Measurements from ENCODE around the gene SMYD3. TPM values are rescaled to one million over a fixed set of nuclear protein-coding genes. Genes with fewer than 3 reads are reported as not detected.
"Not testable (repeated sequence)": the region's sequence is repeated elsewhere in the genome, so short reads cannot be mapped to it uniquely, and the experiment has no call there.

SMYD3 gene
- total and polyA plus RNA-seq, 10 of the 15 experiments (the other 5 are each of a cell fraction or from before 2014, with no cell fraction given): 18.3 to 54.0 (median 24.8) TPM

DNA sequence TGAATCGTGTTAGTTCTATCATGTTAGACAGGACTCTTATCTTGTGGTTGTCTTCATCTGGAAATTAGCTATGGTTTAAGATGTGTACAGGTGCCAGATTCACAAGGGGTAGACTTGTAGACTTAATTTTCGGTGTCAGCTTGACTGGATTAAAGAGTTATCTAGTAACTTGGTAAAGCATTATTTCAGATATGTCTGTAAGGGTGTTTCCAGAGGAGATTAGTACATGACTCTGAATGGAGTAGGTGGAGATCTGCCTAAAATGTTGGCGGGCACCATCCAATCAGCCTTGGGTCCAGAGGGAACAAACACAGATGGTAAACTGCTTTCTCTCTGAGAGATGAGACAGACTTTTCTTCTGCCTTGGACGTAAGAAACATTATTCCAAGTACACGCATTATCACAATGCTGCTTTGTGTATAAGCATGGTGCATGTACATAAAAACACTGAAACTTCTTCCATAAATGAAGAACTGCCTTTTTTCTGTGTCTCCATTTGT, 434.6 kb downstream of the SMYD3 start:
- ChIA-PET SMC1A (ENCODE audit: uncharacterized antibody, unreplicated experiment) (no interaction called here), POLR2A (no interaction called here), CTCF (no interaction called here), RAD21 (ENCODE audit: unreplicated experiment) (no interaction called here)
- FAIRE-seq (no peak), DNase-seq (ENCODE audit: low read depth, low spot score) (no peak), ATAC-seq (no peak)
- Histone ChIP-seq H3K36me3 (ENCODE audit: control insufficient read depth in 2 of 2, insufficient read depth in 2 of 2, low read length in 1 of 2) (no peaks in the 10 kb centered on the region; a peak in 1 of 4 replicates), H3K9me3 (replicated peaks; ENCODE audit: control insufficient read depth, insufficient read depth, low read length) (no peaks in the 10 kb centered on the region), H3K79me2 (ENCODE audit: control insufficient read depth, insufficient read depth, low read length) (no peaks in the 10 kb centered on the region), H3K27me3 (replicated peaks in 1 of 2; ENCODE audit: control insufficient read depth in 2 of 2, insufficient read depth in 2 of 2, low read length in 1 of 2) (no peaks in the 10 kb centered on the region), H3K4me3 (no peak overlapping the region), H2AFZ (ENCODE audit: control insufficient read depth, low read depth, low read length) (no peak overlapping the region), H3K4me2 (ENCODE audit: control insufficient read depth, insufficient read depth) (no peak overlapping the region), H3K9ac (ENCODE audit: control insufficient read depth, insufficient read depth, low read length) (no peak overlapping the region), H4K20me1 (ENCODE audit: control insufficient read depth, insufficient read depth) (no peaks in the 10 kb centered on the region), H3K27ac (ENCODE audit: control insufficient read depth, insufficient read depth) (no peak overlapping the region), H3K4me1 (ENCODE audit: control insufficient read depth, insufficient read depth, low read length) (no peaks in the 10 kb centered on the region)
- intact Hi-C loops (cut with micrococcal nuclease; ENCODE audit: unreplicated experiment): no loop called here
- no TSS peak for BruUV-seq (replicated peaks)
- WGBS (ENCODE audit: insufficient coverage, insufficient replicate concordance, low lambda C conversion rate, missing lambda C conversion rate): 94% methylated on average over 5 of the region's 5 CpGs
- in situ Hi-C loops (cut with MboI): no loop called here
- TF ChIP-seq, protein P1, sequence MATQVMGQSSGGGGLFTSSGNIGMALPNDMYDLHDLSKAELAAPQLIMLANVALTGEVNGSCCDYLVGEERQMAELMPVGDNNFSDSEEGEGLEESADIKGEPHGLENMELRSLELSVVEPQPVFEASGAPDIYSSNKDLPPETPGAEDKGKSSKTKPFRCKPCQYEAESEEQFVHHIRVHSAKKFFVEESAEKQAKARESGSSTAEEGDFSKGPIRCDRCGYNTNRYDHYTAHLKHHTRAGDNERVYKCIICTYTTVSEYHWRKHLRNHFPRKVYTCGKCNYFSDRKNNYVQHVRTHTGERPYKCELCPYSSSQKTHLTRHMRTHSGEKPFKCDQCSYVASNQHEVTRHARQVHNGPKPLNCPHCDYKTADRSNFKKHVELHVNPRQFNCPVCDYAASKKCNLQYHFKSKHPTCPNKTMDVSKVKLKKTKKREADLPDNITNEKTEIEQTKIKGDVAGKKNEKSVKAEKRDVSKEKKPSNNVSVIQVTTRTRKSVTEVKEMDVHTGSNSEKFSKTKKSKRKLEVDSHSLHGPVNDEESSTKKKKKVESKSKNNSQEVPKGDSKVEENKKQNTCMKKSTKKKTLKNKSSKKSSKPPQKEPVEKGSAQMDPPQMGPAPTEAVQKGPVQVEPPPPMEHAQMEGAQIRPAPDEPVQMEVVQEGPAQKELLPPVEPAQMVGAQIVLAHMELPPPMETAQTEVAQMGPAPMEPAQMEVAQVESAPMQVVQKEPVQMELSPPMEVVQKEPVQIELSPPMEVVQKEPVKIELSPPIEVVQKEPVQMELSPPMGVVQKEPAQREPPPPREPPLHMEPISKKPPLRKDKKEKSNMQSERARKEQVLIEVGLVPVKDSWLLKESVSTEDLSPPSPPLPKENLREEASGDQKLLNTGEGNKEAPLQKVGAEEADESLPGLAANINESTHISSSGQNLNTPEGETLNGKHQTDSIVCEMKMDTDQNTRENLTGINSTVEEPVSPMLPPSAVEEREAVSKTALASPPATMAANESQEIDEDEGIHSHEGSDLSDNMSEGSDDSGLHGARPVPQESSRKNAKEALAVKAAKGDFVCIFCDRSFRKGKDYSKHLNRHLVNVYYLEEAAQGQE (IDR thresholded peaks at IDR 0.05; ENCODE audit: low read depth, low read length): no peak
- TF ChIP-seq ATF7 (IDR thresholded peaks at IDR 0.05; ENCODE audit: low read depth): no peak
- TF ChIP-seq KDM1A (IDR thresholded peaks at IDR 0.05; ENCODE audit: borderline replicate concordance): no peak

DNA sequence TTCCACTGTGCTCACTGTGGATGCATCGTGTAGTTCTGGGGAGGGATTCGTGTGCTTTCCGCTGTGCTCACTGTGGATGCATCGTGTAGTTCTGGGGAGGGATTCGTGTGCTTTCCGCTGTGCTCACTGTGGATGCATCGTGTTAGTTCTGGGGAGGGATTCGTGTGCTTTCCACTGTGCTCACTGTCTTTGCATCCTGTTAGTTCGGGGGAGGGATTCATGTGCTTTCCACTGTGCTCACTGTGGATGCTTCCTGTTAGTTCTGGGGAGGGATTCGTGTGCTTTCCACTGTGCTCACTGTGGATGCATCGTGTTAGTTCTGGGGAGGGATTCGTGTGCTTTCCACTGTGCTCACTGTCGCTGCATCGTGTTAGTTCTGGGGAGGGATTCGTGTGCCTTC, 435.1 kb downstream of the SMYD3 start:
- BruUV-seq (replicated peaks); DNase-seq (ENCODE audit: low read depth, low spot score); H3K36me3 ChIP-seq (ENCODE audit: control insufficient read depth in 2 of 2, insufficient read depth in 2 of 2, low read length in 1 of 2); POLR2A ChIA-PET; H3K27ac ChIP-seq (ENCODE audit: control insufficient read depth, insufficient read depth); in situ Hi-C loops (cut with MboI); H4K20me1 ChIP-seq (ENCODE audit: control insufficient read depth, insufficient read depth); H3K4me1 ChIP-seq (ENCODE audit: control insufficient read depth, insufficient read depth, low read length); ATAC-seq; CTCF ChIA-PET; intact Hi-C loops (cut with micrococcal nuclease; ENCODE audit: unreplicated experiment); H3K4me3 ChIP-seq; H2AFZ ChIP-seq (ENCODE audit: control insufficient read depth, low read depth, low read length); FAIRE-seq; H3K27me3 ChIP-seq (replicated peaks in 1 of 2; ENCODE audit: control insufficient read depth in 2 of 2, insufficient read depth in 2 of 2, low read length in 1 of 2); H3K9me3 ChIP-seq (replicated peaks; ENCODE audit: control insufficient read depth, insufficient read depth, low read length); H3K9ac ChIP-seq (ENCODE audit: control insufficient read depth, insufficient read depth, low read length); H3K4me2 ChIP-seq (ENCODE audit: control insufficient read depth, insufficient read depth); SMC1A ChIA-PET (ENCODE audit: uncharacterized antibody, unreplicated experiment); H3K79me2 ChIP-seq (ENCODE audit: control insufficient read depth, insufficient read depth, low read length); RAD21 ChIA-PET (ENCODE audit: unreplicated experiment): not testable (repeated sequence)
- WGBS (ENCODE audit: insufficient coverage, insufficient replicate concordance, low lambda C conversion rate, missing lambda C conversion rate): 49% methylated on average over 9 of the region's 15 CpGs

DNA sequence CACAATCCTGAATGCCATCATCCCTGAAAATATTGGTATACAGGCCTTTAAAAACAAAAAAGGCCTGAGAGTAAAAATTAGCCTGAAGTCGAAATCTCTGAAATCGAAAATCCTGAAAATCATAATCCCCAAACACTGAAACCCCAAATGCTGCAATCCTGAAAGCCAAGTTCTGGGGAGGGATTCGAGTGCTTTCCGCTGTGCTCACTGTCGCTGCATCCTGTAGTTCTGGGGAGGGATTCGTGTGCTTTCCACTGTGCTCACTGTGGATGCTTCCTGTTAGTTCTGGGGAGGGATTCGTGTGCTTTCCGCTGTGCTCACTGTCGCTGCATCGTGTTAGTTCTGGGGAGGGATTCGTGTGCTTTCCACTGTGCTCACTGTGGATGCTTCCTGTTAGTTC, 435.5 kb downstream of the SMYD3 start:
- H4K20me1 ChIP-seq (ENCODE audit: control insufficient read depth, insufficient read depth); H3K9me3 ChIP-seq (replicated peaks; ENCODE audit: control insufficient read depth, insufficient read depth, low read length); H2AFZ ChIP-seq (ENCODE audit: control insufficient read depth, low read depth, low read length); FAIRE-seq; POLR2A ChIA-PET; BruUV-seq (replicated peaks); H3K27me3 ChIP-seq (replicated peaks in 1 of 2; ENCODE audit: control insufficient read depth in 2 of 2, insufficient read depth in 2 of 2, low read length in 1 of 2); H3K4me3 ChIP-seq; SMC1A ChIA-PET (ENCODE audit: uncharacterized antibody, unreplicated experiment); in situ Hi-C loops (cut with MboI); ATAC-seq; H3K79me2 ChIP-seq (ENCODE audit: control insufficient read depth, insufficient read depth, low read length); RAD21 ChIA-PET (ENCODE audit: unreplicated experiment); intact Hi-C loops (cut with micrococcal nuclease; ENCODE audit: unreplicated experiment); H3K4me2 ChIP-seq (ENCODE audit: control insufficient read depth, insufficient read depth); DNase-seq (ENCODE audit: low read depth, low spot score); CTCF ChIA-PET; H3K4me1 ChIP-seq (ENCODE audit: control insufficient read depth, insufficient read depth, low read length); H3K9ac ChIP-seq (ENCODE audit: control insufficient read depth, insufficient read depth, low read length); H3K36me3 ChIP-seq (ENCODE audit: control insufficient read depth in 2 of 2, insufficient read depth in 2 of 2, low read length in 1 of 2); H3K27ac ChIP-seq (ENCODE audit: control insufficient read depth, insufficient read depth): not testable (repeated sequence)
- WGBS (ENCODE audit: insufficient coverage, insufficient replicate concordance, low lambda C conversion rate, missing lambda C conversion rate): 82% methylated on average over 11 of the region's 11 CpGs
